Prostate gland (tissue), 2 donors: ENCODE results near the gene PARD6A.

Experiments
- CTCF ChIP-seq, 4 experiments: fragments of 200-600 bp in 2 of 4; fragments of 450-650 bp in 2 of 4; sonication (generic) in 2 of 4; IDR thresholded peaks; 1 replicate in 3 of 4; 2 replicates in 1 of 4; pipeline ENCODE4 v1.5.1; 2016 to 2019; ENCODE audit warnings: antibody characterized with exemption in 4 of 4, mild to moderate bottlenecking in 2 of 4, moderate library complexity in 2 of 4
- POLR2A ChIP-seq: fragments of 450-650 bp; IDR thresholded peaks from one replicate; pipeline ENCODE4 v1.6.1; 2016; ENCODE audit warnings: antibody characterized with exemption, mild to moderate bottlenecking
- POLR2AphosphoS5 ChIP-seq: sonication (generic); formaldehyde crosslinking; IDR thresholded peaks from one replicate; pipeline ENCODE4 v1.6.1; 2017; ENCODE audit warnings: antibody characterized with exemption

- no peak for TF ChIP-seq CTCF (IDR thresholded peaks at IDR 0.05)
- TF ChIP-seq POLR2A: no peak
- no peak for TF ChIP-seq POLR2AphosphoS5
These were observed 41.4 kb downstream of the PARD6A start for GRCh38 chr16:67702130-67702529.
